Measurements from ENCODE around the gene CLDN11. TPM values are rescaled to one million over a fixed set of nuclear protein-coding genes. Genes with fewer than 3 reads are reported as not detected.

Gene CLDN11
- total RNA-seq, 1 experiment from 2014 or later, result 8.7 TPM

GRCh38 chr3:170473358-170473757 is 54.7 kb downstream of the CLDN11 start:
- DNase-seq, result no peak
- Mint-ChIP-seq H3K4me1 (ENCODE audit: low read depth, unreplicated experiment) (peaks cover 34% of the 10 kb centered on the region), H3K36me3 (ENCODE audit: insufficient read depth, unreplicated experiment) (no peaks in the 10 kb centered on the region), H3K4me3 (ENCODE audit: low read depth, unreplicated experiment) (no peak overlapping the region), H3K27ac (ENCODE audit: unreplicated experiment) (no peak overlapping the region), H3K9me3 (ENCODE audit: low read depth, unreplicated experiment) (no peaks in the 10 kb centered on the region), H3K27me3 (ENCODE audit: unreplicated experiment) (no peaks in the 10 kb centered on the region)
- CTCF ChIA-PET, result no interaction called here
- no TSS peak for BruUV-seq (replicated peaks)
- TF ChIP-seq, protein P1, sequence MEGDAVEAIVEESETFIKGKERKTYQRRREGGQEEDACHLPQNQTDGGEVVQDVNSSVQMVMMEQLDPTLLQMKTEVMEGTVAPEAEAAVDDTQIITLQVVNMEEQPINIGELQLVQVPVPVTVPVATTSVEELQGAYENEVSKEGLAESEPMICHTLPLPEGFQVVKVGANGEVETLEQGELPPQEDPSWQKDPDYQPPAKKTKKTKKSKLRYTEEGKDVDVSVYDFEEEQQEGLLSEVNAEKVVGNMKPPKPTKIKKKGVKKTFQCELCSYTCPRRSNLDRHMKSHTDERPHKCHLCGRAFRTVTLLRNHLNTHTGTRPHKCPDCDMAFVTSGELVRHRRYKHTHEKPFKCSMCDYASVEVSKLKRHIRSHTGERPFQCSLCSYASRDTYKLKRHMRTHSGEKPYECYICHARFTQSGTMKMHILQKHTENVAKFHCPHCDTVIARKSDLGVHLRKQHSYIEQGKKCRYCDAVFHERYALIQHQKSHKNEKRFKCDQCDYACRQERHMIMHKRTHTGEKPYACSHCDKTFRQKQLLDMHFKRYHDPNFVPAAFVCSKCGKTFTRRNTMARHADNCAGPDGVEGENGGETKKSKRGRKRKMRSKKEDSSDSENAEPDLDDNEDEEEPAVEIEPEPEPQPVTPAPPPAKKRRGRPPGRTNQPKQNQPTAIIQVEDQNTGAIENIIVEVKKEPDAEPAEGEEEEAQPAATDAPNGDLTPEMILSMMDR (IDR thresholded peaks at IDR 0.05; ENCODE audit: unreplicated experiment), result no peak
- intact Hi-C loops (cut with micrococcal nuclease; ENCODE audit: unreplicated experiment), result no loop called here

DNA sequence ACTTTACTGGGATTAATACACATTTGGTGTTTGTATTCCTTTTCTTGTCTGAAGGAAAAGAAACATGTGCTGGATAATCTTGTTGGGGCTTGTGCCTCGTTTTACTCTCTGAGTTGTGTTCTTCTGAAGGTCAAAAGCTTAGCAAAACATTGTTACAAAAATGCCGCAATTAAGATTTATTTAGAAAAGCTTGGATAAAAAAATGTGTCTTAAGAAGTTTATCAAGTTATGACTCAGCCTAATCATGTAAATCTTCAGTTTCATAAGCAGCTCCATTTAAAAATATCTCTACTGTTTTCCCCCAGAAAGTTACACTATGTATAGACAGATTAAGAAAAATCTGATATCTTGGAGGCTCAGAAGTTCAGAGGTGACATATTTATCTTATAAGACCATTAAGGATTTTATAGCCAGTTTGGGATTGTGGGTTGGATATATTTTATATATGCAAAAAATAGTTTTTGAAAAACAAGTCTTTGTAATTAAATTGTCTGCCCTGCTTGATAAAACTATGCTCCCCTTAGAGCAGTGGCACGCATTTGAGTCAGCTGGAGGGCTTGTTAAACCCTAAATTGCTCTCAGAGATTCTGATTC is 56.5 kb downstream of the CLDN11 start:
- Mint-ChIP-seq H3K27me3 (ENCODE audit: unreplicated experiment) (peaks cover 14% of the 10 kb centered on the region), H3K4me3 (ENCODE audit: low read depth, unreplicated experiment) (no peak overlapping the region), H3K27ac (ENCODE audit: unreplicated experiment) (no peak overlapping the region), H3K36me3 (ENCODE audit: insufficient read depth, unreplicated experiment) (no peaks in the 10 kb centered on the region), H3K4me1 (ENCODE audit: low read depth, unreplicated experiment) (peaks cover 19% of the 10 kb centered on the region), H3K9me3 (ENCODE audit: low read depth, unreplicated experiment) (no peaks in the 10 kb centered on the region)
- TF ChIP-seq, protein P1 (IDR thresholded peaks at IDR 0.05; ENCODE audit: unreplicated experiment), result no peak
- BruUV-seq (replicated peaks), result no TSS peak
- intact Hi-C loops (cut with micrococcal nuclease; ENCODE audit: unreplicated experiment), result no loop called here
- DNase-seq, result no peak
- CTCF ChIA-PET, result interaction anchor here (0.8 kb wide), 1 partner anchor 14 kb away, joined by 3 read pairs; no protein-coding TSS in a partner anchor

GRCh38 chr3:170476291-170476690 is 57.6 kb downstream of the CLDN11 start:
- Mint-ChIP-seq H3K4me3 (ENCODE audit: low read depth, unreplicated experiment) (no peak overlapping the region), H3K9me3 (ENCODE audit: low read depth, unreplicated experiment) (no peaks in the 10 kb centered on the region), H3K27me3 (ENCODE audit: unreplicated experiment) (peaks cover 21% of the 10 kb centered on the region), H3K36me3 (ENCODE audit: insufficient read depth, unreplicated experiment) (no peaks in the 10 kb centered on the region), H3K4me1 (ENCODE audit: low read depth, unreplicated experiment) (peaks cover 10% of the 10 kb centered on the region), H3K27ac (ENCODE audit: unreplicated experiment) (no peak overlapping the region)
- no TSS peak for BruUV-seq (replicated peaks)
- TF ChIP-seq, protein P1 (IDR thresholded peaks at IDR 0.05; ENCODE audit: unreplicated experiment), result no peak
- CTCF ChIA-PET, result interaction anchor here (0.5 kb wide), 1 partner anchor 49 kb away, joined by 8 read pairs; no protein-coding TSS in a partner anchor
- no peak for DNase-seq
- intact Hi-C loops (cut with micrococcal nuclease; ENCODE audit: unreplicated experiment), result no loop called here

DNA sequence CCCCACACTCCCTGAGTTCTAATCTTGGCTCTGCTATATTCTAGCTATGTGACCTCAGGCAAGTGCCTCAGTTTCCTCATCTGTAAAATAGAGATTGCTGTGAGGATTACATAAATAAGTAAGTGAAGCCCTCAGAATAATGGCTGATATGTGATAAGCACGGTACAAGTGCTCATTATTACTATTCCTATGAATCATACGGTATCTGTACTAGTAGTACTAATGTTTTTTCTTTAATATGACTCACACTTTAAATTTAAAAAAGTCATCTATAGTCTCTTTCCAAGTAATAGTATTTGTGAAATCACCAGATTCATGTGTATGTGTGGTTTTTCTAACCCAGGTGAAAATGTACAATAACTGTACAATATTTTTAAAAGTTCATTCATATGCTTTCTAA is 58.7 kb downstream of the CLDN11 start:
- BruUV-seq (replicated peaks), result no TSS peak
- Mint-ChIP-seq H3K27ac (ENCODE audit: unreplicated experiment) (no peak overlapping the region), H3K4me1 (ENCODE audit: low read depth, unreplicated experiment) (peaks cover 10% of the 10 kb centered on the region), H3K4me3 (ENCODE audit: low read depth, unreplicated experiment) (no peak overlapping the region), H3K27me3 (ENCODE audit: unreplicated experiment) (peaks cover 21% of the 10 kb centered on the region), H3K36me3 (ENCODE audit: insufficient read depth, unreplicated experiment) (no peaks in the 10 kb centered on the region), H3K9me3 (ENCODE audit: low read depth, unreplicated experiment) (no peaks in the 10 kb centered on the region)
- TF ChIP-seq, protein P1 (IDR thresholded peaks at IDR 0.05; ENCODE audit: unreplicated experiment), result no peak
- DNase-seq, result no peak
- intact Hi-C loops (cut with micrococcal nuclease; ENCODE audit: unreplicated experiment), result no loop called here
- CTCF ChIA-PET, result no interaction called here

Measured in Calu3 (cell line).